Keratinocyte (primary cell): Measurements from ENCODE around the gene OTOA. TPM values are rescaled to one million over a fixed set of nuclear protein-coding genes. Genes with fewer than 3 reads are reported as not detected.

ENCODE experiments used
- DNase-seq: peaks from one replicate; pipeline ENCODE4 v3.0.0-alpha.2; 2011; ENCODE audit warnings: low read depth, missing footprints, low spot score
- FAIRE-seq: peaks from 2 replicates; lab custom pipeline; 2011; peaks lifted over from hg19 to GRCh38; lab: Jason Lieb, UNC
- H2AFZ ChIP-seq: 2 replicates; pipeline ENCODE4 v1.6.0; 2012; ENCODE audit warnings: low read length, control low read depth, inconsistent platforms; ENCODE audit not compliant: control insufficient read depth
- H3K27ac ChIP-seq: 2 replicates; pipeline ENCODE4 v1.5.1; 2011; ENCODE audit warnings: low read length; ENCODE audit not compliant: control insufficient read depth, insufficient read depth
- H3K27me3 ChIP-seq: 3 replicates; pipeline ENCODE4 v1.6.0; 2011; ENCODE audit warnings: low read length; ENCODE audit not compliant: control insufficient read depth, insufficient read depth; ENCODE audit errors: extremely low read depth
- H3K36me3 ChIP-seq, 2 experiments: 2 replicates in 1 of 2; 3 replicates in 1 of 2; pipeline ENCODE4 v1.5.1; 2011; ENCODE audit warnings: low read length in 2 of 2, mild to moderate bottlenecking in 1 of 2; ENCODE audit not compliant: control insufficient read depth in 2 of 2, insufficient read depth in 2 of 2; ENCODE audit errors: extremely low read depth in 1 of 2
- H3K4me1 ChIP-seq: 3 replicates; pipeline ENCODE4 v1.5.1; 2011; ENCODE audit warnings: low read length; ENCODE audit not compliant: control insufficient read depth, insufficient read depth; ENCODE audit errors: extremely low read depth
- H3K4me2 ChIP-seq: 3 replicates; pipeline ENCODE4 v1.6.0; 2011; ENCODE audit warnings: low read depth, low read length; ENCODE audit not compliant: control insufficient read depth, insufficient read depth; ENCODE audit errors: extremely low read depth
- H3K4me3 ChIP-seq, 3 experiments: fragments of 200-600 bp in 1 of 3; sonication (generic) in 1 of 3; 2 replicates in 2 of 3; 3 replicates in 1 of 3; pipeline ENCODE4 v1.5.1; 2011 to 2016; ENCODE audit warnings: low read length in 3 of 3, mild to moderate bottlenecking in 3 of 3, control low read depth in 2 of 3, inconsistent platforms in 1 of 3, low read depth in 1 of 3, mixed read lengths in 1 of 3, mixed run types in 1 of 3, moderate library complexity in 1 of 3; ENCODE audit not compliant: control insufficient read depth in 2 of 3, insufficient read depth in 2 of 3; ENCODE audit errors: extremely low read depth in 1 of 3
- H3K79me2 ChIP-seq: 2 replicates; pipeline ENCODE4 v1.6.0; 2012; ENCODE audit warnings: low read length; ENCODE audit not compliant: control insufficient read depth, insufficient read depth
- H3K9ac ChIP-seq: 3 replicates; pipeline ENCODE4 v1.6.0; 2011; ENCODE audit warnings: low read length; ENCODE audit not compliant: control insufficient read depth, insufficient read depth; ENCODE audit errors: extremely low read depth
- H3K9me1 ChIP-seq: 3 replicates; pipeline ENCODE4 v1.6.0; 2011; ENCODE audit warnings: low read length; ENCODE audit not compliant: control insufficient read depth, insufficient read depth; ENCODE audit errors: extremely low read depth
- H3K9me3 ChIP-seq: 2 replicates; pipeline ENCODE4 v1.5.1; 2012; ENCODE audit warnings: low read depth, low read length; ENCODE audit not compliant: control insufficient read depth
- H4K20me1 ChIP-seq: 3 replicates; pipeline ENCODE4 v1.6.0; 2011; ENCODE audit warnings: low read length; ENCODE audit not compliant: control insufficient read depth, insufficient read depth; ENCODE audit errors: extremely low read depth
- EZH2 ChIP-seq: IDR thresholded peaks from one replicate; pipeline ENCODE4 v1.6.1; 2012; ENCODE audit warnings: inconsistent platforms, mild to moderate bottlenecking, low read length, moderate library complexity
- dilution Hi-C: fragments of 300-500 bp; cut with MboI; formaldehyde crosslinking; loops from one replicate; pipeline ENCODE4 v1.7.0; 2020; ENCODE audit warnings: low sequenced_read_pairs; ENCODE audit not compliant: extremely low pct_ligation_motif_present
- polyA plus RNA-seq, 5 experiments: library from polyadenylated mRNA; depleted of rRNA in 3 of 5; stranded (reverse) in 3 of 5; stranded (forward) in 1 of 5; unstranded in 1 of 5; fragments of >200 nt; gene quantifications; 1 replicate in 1 of 5; 2 replicates in 3 of 5; 3 replicates in 1 of 5; pipeline versions ENCODE4 v1.2.1 to v1.2.3, GENCODE V29; 2011 to 2012; ENCODE audit warnings: missing spikeins in 2 of 5, low read depth in 1 of 5, low replicate concordance in 1 of 5
- TF ChIP-seq, protein P1 (sequence below), 3 experiments: IDR thresholded peaks in 1 of 3; conservative IDR thresholded peaks in 1 of 3; optimal IDR thresholded peaks in 1 of 3; 2 replicates in 2 of 3; 3 replicates in 1 of 3; pipeline versions ENCODE3 to v1.5.1; 2011; ENCODE audit warnings: low read length in 3 of 3, mild to moderate bottlenecking in 3 of 3, moderate library complexity in 2 of 3, control low read depth in 1 of 3, inconsistent platforms in 1 of 3; ENCODE audit not compliant: insufficient read depth in 2 of 3; ENCODE audit errors: extremely low read depth in 1 of 3

The OTOA gene
- polyA plus RNA-seq, 1 donor (not counting 4 experiments of a cell fraction or from before 2014, with no cell fraction given), result not detected

- Histone ChIP-seq H3K9ac (no peak overlapping the region), H3K27me3 (no peaks in the 10 kb centered on the region), H3K4me3 (peak overlapping the region in 1 of 3 experiments; percentile 22), H3K36me3 (no peaks in the 10 kb centered on the region), H3K27ac (no peak overlapping the region), H3K9me3 (no peaks in the 10 kb centered on the region), H2AFZ (peak overlapping the region; percentile 81), H3K79me2 (no peaks in the 10 kb centered on the region), H4K20me1 (no peaks in the 10 kb centered on the region), H3K4me1 (peaks cover 9% of the 10 kb centered on the region), H3K9me1 (no peaks in the 10 kb centered on the region), H3K4me2 (peak overlapping the region; percentile 20)
- TF ChIP-seq, protein P1, sequence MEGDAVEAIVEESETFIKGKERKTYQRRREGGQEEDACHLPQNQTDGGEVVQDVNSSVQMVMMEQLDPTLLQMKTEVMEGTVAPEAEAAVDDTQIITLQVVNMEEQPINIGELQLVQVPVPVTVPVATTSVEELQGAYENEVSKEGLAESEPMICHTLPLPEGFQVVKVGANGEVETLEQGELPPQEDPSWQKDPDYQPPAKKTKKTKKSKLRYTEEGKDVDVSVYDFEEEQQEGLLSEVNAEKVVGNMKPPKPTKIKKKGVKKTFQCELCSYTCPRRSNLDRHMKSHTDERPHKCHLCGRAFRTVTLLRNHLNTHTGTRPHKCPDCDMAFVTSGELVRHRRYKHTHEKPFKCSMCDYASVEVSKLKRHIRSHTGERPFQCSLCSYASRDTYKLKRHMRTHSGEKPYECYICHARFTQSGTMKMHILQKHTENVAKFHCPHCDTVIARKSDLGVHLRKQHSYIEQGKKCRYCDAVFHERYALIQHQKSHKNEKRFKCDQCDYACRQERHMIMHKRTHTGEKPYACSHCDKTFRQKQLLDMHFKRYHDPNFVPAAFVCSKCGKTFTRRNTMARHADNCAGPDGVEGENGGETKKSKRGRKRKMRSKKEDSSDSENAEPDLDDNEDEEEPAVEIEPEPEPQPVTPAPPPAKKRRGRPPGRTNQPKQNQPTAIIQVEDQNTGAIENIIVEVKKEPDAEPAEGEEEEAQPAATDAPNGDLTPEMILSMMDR (optimal IDR thresholded peaks at IDR 0.05 in 1 of 3, IDR thresholded peaks at IDR 0.05 in 1 of 3, conservative IDR thresholded peaks at IDR 0.05 in 1 of 3; ENCODE audit: extremely low read depth in 1 of 3, insufficient read depth in 2 of 3, low read length in 3 of 3), result no peak
- no peak for TF ChIP-seq EZH2
- dilution Hi-C loops, result no loop called here
- DNase-seq (no peak), FAIRE-seq (peak; percentile 69)
These were observed 39.9 kb downstream of the OTOA start for GRCh38 chr16:21703589-21704174.

DNA sequence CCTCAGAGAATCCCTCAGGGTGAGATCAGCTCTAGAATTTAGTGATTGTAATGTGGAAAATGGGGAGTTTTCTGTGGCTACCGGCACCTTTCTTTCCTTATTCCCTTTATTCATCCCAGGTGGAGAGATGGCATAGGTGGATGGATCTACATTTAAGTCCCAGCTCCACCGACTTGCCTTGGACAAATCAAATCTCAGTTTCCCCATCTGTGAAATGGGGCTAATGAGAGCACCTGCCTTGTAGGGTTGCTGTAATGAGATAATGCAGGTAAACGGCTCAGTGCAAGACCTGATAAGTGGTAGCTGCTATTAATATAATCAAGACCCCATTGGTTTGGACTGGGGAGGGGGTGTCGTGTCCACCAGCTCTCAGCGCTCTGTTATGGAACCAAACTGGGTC, 40.5 kb downstream of the OTOA start:
- no peak overlapping the region for H3K27ac ChIP-seq
- dilution Hi-C loops, result no loop called here
- no peaks in the 10 kb centered on the region for H3K79me2 ChIP-seq
- H3K4me1 ChIP-seq, result peaks cover 9% of the 10 kb centered on the region
- no peaks in the 10 kb centered on the region for H3K9me1 ChIP-seq
- FAIRE-seq, result no peak
- H3K27me3 ChIP-seq, result no peaks in the 10 kb centered on the region
- H4K20me1 ChIP-seq, result no peaks in the 10 kb centered on the region
- no peak overlapping the region for H3K4me3 ChIP-seq
- H3K9ac ChIP-seq, result no peak overlapping the region
- DNase-seq, result no peak
- no peaks in the 10 kb centered on the region for H3K9me3 ChIP-seq
- no peaks in the 10 kb centered on the region for H3K36me3 ChIP-seq
- no peak overlapping the region for H2AFZ ChIP-seq
- H3K4me2 ChIP-seq, result no peak overlapping the region
- TF ChIP-seq EZH2, result no peak
- TF ChIP-seq, protein P1 (optimal IDR thresholded peaks at IDR 0.05 in 1 of 3, IDR thresholded peaks at IDR 0.05 in 1 of 3, conservative IDR thresholded peaks at IDR 0.05 in 1 of 3; ENCODE audit: extremely low read depth in 1 of 3, insufficient read depth in 2 of 3, low read length in 3 of 3), result no peak
